GM12873 (cell line): ENCODE measurements around the gene C8A.

Experiments
- CTCF ChIP-seq: IDR thresholded peaks from 2 replicates; pipeline ENCODE4 v1.5.1; 2012; ENCODE audit warnings: low read depth, mild to moderate bottlenecking, moderate library complexity, low read length, control low read depth; ENCODE audit not compliant: insufficient read depth; ENCODE audit errors: missing control alignments

Gene C8A

GRCh38 chr1:56916630-56917029 is 62.0 kb downstream of the C8A start:
- TF ChIP-seq CTCF = no peak

GRCh38 chr1:56917356-56917755 is 62.8 kb downstream of the C8A start:
- TF ChIP-seq CTCF = no peak

GRCh38 chr1:56920591-56921001 is 66.0 kb downstream of the C8A start:
- TF ChIP-seq CTCF = no peak

GRCh38 chr1:56921479-56921878 is 66.9 kb downstream of the C8A start:
- no peak for TF ChIP-seq CTCF

- TF ChIP-seq CTCF = no peak
Measured at GRCh38 chr1:56922070-56922469, 67.5 kb downstream of the C8A start.

- no peak for TF ChIP-seq CTCF
Measured at GRCh38 chr1:56922507-56922906, 67.9 kb downstream of the C8A start.

GRCh38 chr1:56923201-56923600 is 68.6 kb downstream of the C8A start:
- no peak for TF ChIP-seq CTCF
